ENCODE data around the gene ZNF385B.

ZNF385B gene

DNA sequence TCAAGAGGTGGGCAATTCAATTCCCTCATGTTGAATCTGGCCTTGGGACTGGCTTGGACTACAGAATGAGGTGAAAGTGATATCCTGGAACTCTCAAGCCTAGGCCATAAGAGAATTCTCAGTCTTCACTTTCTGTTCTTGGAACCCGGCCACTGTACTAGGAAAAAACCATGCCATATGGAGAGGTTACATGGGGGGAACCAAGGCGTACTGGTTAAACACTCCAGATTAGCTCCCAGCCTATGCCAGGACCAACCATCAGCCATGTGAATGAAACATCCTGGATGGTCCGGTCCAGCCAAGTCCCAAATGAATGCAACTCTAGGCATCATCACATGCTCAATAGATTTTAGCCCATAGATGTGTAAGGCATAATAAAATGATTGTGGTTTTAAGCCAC, 56.4 kb downstream of the ZNF385B start:
- H3K4me3 ChIP-seq (ENCODE audit: low read depth, low read length), result no peak overlapping the region
- TF ChIP-seq, protein P1, sequence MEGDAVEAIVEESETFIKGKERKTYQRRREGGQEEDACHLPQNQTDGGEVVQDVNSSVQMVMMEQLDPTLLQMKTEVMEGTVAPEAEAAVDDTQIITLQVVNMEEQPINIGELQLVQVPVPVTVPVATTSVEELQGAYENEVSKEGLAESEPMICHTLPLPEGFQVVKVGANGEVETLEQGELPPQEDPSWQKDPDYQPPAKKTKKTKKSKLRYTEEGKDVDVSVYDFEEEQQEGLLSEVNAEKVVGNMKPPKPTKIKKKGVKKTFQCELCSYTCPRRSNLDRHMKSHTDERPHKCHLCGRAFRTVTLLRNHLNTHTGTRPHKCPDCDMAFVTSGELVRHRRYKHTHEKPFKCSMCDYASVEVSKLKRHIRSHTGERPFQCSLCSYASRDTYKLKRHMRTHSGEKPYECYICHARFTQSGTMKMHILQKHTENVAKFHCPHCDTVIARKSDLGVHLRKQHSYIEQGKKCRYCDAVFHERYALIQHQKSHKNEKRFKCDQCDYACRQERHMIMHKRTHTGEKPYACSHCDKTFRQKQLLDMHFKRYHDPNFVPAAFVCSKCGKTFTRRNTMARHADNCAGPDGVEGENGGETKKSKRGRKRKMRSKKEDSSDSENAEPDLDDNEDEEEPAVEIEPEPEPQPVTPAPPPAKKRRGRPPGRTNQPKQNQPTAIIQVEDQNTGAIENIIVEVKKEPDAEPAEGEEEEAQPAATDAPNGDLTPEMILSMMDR (IDR thresholded peaks at IDR 0.05; ENCODE audit: borderline replicate concordance, insufficient read depth, low read depth, low read length), result no peak

DNA sequence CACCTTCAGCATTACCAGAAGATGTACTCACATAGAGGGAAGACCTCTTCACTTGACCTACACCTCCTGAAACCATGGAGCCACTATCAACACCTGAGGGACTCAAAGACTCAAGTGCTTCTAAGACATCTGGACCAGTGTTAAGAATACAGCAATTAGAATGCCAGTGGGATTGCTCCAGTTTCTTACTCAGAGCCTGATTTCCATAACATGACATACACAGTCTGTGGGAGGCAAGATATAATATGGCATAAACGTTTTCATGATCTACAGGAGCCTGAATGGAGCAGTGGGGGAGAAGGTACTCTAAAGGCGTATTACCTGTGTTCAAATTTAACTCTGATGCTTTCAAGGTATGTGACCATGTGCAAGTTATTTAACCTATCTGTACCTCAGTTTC, 57.2 kb downstream of the ZNF385B start:
- no peak overlapping the region for H3K4me3 ChIP-seq (ENCODE audit: low read depth, low read length)
- TF ChIP-seq, protein P1 (IDR thresholded peaks at IDR 0.05; ENCODE audit: borderline replicate concordance, insufficient read depth, low read depth, low read length), result no peak

DNA sequence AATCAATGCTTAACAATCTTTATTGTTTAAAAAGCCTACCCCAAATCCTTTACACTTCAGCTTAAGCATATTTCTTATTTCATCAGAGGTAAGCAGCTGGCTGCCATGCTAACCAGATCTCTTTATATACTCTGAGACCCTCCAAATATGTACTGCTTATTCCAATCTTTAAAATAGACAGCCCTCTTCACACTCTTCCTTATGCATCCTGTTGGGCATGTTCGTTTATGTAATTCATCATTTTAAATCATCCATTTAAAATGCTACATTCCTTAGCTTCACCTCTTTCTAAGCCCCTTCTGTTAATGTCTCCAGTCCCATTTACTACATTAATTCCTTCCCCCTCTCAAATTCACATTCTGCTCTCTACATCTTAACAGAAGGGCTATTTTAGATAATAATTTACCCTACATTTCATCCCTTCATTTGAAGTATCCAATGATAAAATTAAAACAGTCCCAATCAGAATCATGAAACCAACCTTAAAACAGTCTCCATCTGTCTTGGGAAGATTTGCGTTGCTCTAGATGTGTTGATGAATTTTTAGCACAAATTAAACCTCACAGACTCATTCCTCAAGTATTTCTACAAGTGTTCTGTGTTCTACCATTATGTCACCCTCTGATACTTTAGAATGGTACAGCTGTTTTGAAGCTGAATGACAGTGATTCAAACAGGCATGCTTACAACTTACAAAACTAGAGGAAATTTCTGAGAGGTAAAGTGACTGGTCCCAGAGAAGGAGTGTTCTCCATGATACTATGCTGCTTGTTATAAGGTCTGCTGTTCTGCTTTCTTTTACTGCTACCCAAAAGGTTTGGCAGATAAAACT, 59.1 kb downstream of the ZNF385B start:
- TF ChIP-seq, protein P1 (IDR thresholded peaks at IDR 0.05; ENCODE audit: borderline replicate concordance, insufficient read depth, low read depth, low read length), result no peak
- H3K4me3 ChIP-seq (ENCODE audit: low read depth, low read length), result no peak overlapping the region

DNA sequence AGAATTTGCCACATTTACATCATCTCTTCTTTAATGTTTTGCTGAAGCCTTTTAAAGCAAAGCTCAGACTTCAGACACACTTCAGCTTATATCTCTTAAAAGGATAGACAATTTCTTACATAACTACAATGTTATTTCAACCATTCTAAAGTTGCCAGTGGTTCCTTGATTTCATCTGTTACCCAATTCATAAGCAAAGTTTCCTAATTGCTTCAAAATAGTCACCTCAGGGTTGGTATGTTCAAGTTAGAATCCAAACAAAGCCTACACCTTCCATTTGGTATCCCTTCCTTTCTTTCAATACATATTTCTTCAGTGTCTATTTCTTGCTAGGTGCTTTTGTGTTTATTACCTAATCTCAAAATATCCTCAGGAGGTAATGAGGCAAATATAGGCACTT, 60.6 kb downstream of the ZNF385B start:
- H3K4me3 ChIP-seq (ENCODE audit: low read depth, low read length), result no peak overlapping the region
- TF ChIP-seq, protein P1 (IDR thresholded peaks at IDR 0.05; ENCODE audit: borderline replicate concordance, insufficient read depth, low read depth, low read length), result no peak

GRCh38 chr2:179796213-179797007, 65.0 kb downstream of the ZNF385B start:
- TF ChIP-seq, protein P1 (IDR thresholded peaks at IDR 0.05; ENCODE audit: borderline replicate concordance, insufficient read depth, low read depth, low read length), result no peak
- H3K4me3 ChIP-seq (ENCODE audit: low read depth, low read length), result no peak overlapping the region

DNA sequence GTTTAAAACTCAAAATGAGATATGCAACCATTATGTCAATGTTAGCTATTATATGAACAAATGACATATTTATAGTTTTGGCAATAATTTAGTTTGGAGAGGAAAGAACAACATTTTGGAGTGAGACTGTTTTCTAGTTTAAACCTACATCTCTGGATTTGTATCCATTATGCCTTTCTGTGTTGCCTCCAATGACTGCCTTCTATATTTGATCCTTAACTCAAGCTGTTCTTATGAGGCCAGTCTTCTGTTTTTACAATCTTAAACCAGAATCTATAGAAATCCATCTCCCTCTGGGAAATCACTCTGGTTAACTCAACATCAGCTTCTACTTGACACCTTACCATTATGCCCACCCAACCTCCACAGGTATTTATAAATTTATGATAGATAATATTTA, 67.5 kb downstream of the ZNF385B start:
- H3K4me3 ChIP-seq (ENCODE audit: low read depth, low read length), result no peak overlapping the region

More for the DNA sequence above, 67.5 kb downstream of the ZNF385B start:
- TF ChIP-seq, protein P1 (IDR thresholded peaks at IDR 0.05; ENCODE audit: borderline replicate concordance, insufficient read depth, low read depth, low read length), result no peak
